ENCODE results near the gene MIOS.

MIOS gene

GRCh38 chr7:7536396-7537019 lies 30.2 kb upstream of the MIOS start:
- Histone ChIP-seq H3K27ac (ENCODE audit: low read length) (no peak overlapping the region), H3K27me3 (ENCODE audit: low read depth, low read length) (no peaks in the 10 kb centered on the region), H3K9me3 (ENCODE audit: insufficient read depth, low read length) (no peaks in the 10 kb centered on the region), H2AFZ (ENCODE audit: low read depth, low read length) (no peak overlapping the region), H3K9ac (ENCODE audit: low read length) (no peak overlapping the region), H3K4me1 (ENCODE audit: low read length) (no peaks in the 10 kb centered on the region), H3K36me3 (replicated peaks; ENCODE audit: low read depth, low read length) (no peaks in the 10 kb centered on the region), H3K79me2 (ENCODE audit: low read length) (no peaks in the 10 kb centered on the region), H4K20me1 (ENCODE audit: insufficient read depth, low read length) (no peaks in the 10 kb centered on the region), H3K4me3 (ENCODE audit: low read length) (no peak overlapping the region), H3K4me2 (ENCODE audit: low read length) (no peak overlapping the region)
- TF ChIP-seq CTCF (IDR thresholded peaks at IDR 0.05; ENCODE audit: low read depth, low read length) (no peak), EZH2phosphoT487 (IDR thresholded peaks at IDR 0.05; ENCODE audit: low read depth) (no peak)

- no peak overlapping the region for H3K4me2 ChIP-seq (ENCODE audit: low read length)
- no peak overlapping the region for H3K9ac ChIP-seq (ENCODE audit: low read length)
- no peak overlapping the region for H2AFZ ChIP-seq (ENCODE audit: low read depth, low read length)
- TF ChIP-seq EZH2phosphoT487 (IDR thresholded peaks at IDR 0.05; ENCODE audit: low read depth) (no peak), CTCF (IDR thresholded peaks at IDR 0.05; ENCODE audit: low read depth, low read length) (no peak)
- H3K9me3 ChIP-seq (ENCODE audit: insufficient read depth, low read length): no peaks in the 10 kb centered on the region
- H3K4me3 ChIP-seq (ENCODE audit: low read length): no peak overlapping the region
- no peaks in the 10 kb centered on the region for H3K27me3 ChIP-seq (ENCODE audit: low read depth, low read length)
- no peaks in the 10 kb centered on the region for H4K20me1 ChIP-seq (ENCODE audit: insufficient read depth, low read length)
- H3K79me2 ChIP-seq (ENCODE audit: low read length): no peaks in the 10 kb centered on the region
- H3K36me3 ChIP-seq (replicated peaks; ENCODE audit: low read depth, low read length): no peaks in the 10 kb centered on the region
- no peaks in the 10 kb centered on the region for H3K4me1 ChIP-seq (ENCODE audit: low read length)
- no peak overlapping the region for H3K27ac ChIP-seq (ENCODE audit: low read length)
Observed at GRCh38 chr7:7537711-7538110, 29.0 kb upstream of the MIOS start.

- no peak overlapping the region for H3K9ac ChIP-seq (ENCODE audit: low read length)
- H3K27me3 ChIP-seq (ENCODE audit: low read depth, low read length): no peaks in the 10 kb centered on the region
- H3K4me1 ChIP-seq (ENCODE audit: low read length): no peaks in the 10 kb centered on the region
- H3K4me3 ChIP-seq (ENCODE audit: low read length): no peak overlapping the region
- no peaks in the 10 kb centered on the region for H3K36me3 ChIP-seq (replicated peaks; ENCODE audit: low read depth, low read length)
- H4K20me1 ChIP-seq (ENCODE audit: insufficient read depth, low read length): no peaks in the 10 kb centered on the region
- no peaks in the 10 kb centered on the region for H3K79me2 ChIP-seq (ENCODE audit: low read length)
- H3K9me3 ChIP-seq (ENCODE audit: insufficient read depth, low read length): no peaks in the 10 kb centered on the region
- no peak overlapping the region for H3K27ac ChIP-seq (ENCODE audit: low read length)
- no peak overlapping the region for H3K4me2 ChIP-seq (ENCODE audit: low read length)
- H2AFZ ChIP-seq (ENCODE audit: low read depth, low read length): no peak overlapping the region
- no peak for TF ChIP-seq EZH2phosphoT487 (IDR thresholded peaks at IDR 0.05; ENCODE audit: low read depth)
- no peak for TF ChIP-seq CTCF (IDR thresholded peaks at IDR 0.05; ENCODE audit: low read depth, low read length)
Observed at GRCh38 chr7:7539152-7539551, 27.5 kb upstream of the MIOS start.

GRCh38 chr7:7539711-7540110 lies 27.0 kb upstream of the MIOS start:
- Histone ChIP-seq H2AFZ (ENCODE audit: low read depth, low read length) (no peak overlapping the region), H3K9ac (ENCODE audit: low read length) (no peak overlapping the region), H3K27me3 (ENCODE audit: low read depth, low read length) (no peaks in the 10 kb centered on the region), H3K4me2 (ENCODE audit: low read length) (no peak overlapping the region), H3K9me3 (ENCODE audit: insufficient read depth, low read length) (no peaks in the 10 kb centered on the region), H3K4me3 (ENCODE audit: low read length) (no peak overlapping the region), H3K4me1 (ENCODE audit: low read length) (no peaks in the 10 kb centered on the region), H3K79me2 (ENCODE audit: low read length) (no peaks in the 10 kb centered on the region), H3K27ac (ENCODE audit: low read length) (no peak overlapping the region), H3K36me3 (replicated peaks; ENCODE audit: low read depth, low read length) (no peaks in the 10 kb centered on the region), H4K20me1 (ENCODE audit: insufficient read depth, low read length) (no peaks in the 10 kb centered on the region)
- TF ChIP-seq EZH2phosphoT487 (IDR thresholded peaks at IDR 0.05; ENCODE audit: low read depth) (no peak), CTCF (IDR thresholded peaks at IDR 0.05; ENCODE audit: low read depth, low read length) (no peak)

Data from OCI-LY3 (cell line).